ENCODE data around the gene BUB1.
"Not testable (repeated sequence)": the region's sequence is repeated elsewhere in the genome, so short reads cannot be mapped to it uniquely, and the experiment has no call there.

DNA sequence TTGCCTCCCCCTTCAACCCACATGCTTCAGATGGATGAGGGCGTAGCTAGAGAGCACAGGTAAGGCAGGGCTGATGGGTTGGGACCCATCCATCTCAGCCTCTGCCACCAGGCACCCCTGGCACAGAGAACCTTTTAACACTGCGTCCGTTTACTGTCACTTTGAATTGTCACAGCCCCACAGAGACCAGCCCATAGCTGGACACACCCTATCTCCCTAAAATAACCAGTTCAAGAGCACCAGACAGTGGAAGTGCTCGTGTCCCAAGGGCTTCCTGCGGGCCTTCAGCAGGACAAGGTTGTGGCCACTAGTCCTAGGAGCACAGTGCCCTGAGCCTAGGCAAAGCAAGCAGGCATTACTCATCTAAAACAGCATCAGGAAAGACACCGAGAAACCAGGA lies 20.4 kb upstream of the BUB1 start:
- TF ChIP-seq, protein P1, sequence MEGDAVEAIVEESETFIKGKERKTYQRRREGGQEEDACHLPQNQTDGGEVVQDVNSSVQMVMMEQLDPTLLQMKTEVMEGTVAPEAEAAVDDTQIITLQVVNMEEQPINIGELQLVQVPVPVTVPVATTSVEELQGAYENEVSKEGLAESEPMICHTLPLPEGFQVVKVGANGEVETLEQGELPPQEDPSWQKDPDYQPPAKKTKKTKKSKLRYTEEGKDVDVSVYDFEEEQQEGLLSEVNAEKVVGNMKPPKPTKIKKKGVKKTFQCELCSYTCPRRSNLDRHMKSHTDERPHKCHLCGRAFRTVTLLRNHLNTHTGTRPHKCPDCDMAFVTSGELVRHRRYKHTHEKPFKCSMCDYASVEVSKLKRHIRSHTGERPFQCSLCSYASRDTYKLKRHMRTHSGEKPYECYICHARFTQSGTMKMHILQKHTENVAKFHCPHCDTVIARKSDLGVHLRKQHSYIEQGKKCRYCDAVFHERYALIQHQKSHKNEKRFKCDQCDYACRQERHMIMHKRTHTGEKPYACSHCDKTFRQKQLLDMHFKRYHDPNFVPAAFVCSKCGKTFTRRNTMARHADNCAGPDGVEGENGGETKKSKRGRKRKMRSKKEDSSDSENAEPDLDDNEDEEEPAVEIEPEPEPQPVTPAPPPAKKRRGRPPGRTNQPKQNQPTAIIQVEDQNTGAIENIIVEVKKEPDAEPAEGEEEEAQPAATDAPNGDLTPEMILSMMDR (IDR thresholded peaks at IDR 0.05) = not testable (repeated sequence)
- not testable (repeated sequence) for TF ChIP-seq EP300 (IDR thresholded peaks at IDR 0.05; ENCODE audit: low read depth)
